Adrenal gland (tissue), 12 donors: Measurements from ENCODE around the gene CEP250. TPM values are rescaled to one million over a fixed set of nuclear protein-coding genes. Genes with fewer than 3 reads are reported as not detected.
"Not testable (repeated sequence)": the region's sequence is repeated elsewhere in the genome, so short reads cannot be mapped to it uniquely, and the experiment has no call there.

Source experiments
- DNase-seq, 7 donors: peaks; one replicate each; pipeline ENCODE4 v3.0.0-alpha.2; 2019 to 2020
- H3K27ac ChIP-seq, 5 donors: fragments of 200-600 bp; sonication (generic) in 4 of 5; 1 replicate in 3 of 5; 2 replicates in 2 of 5; pipeline versions ENCODE4 v1.5.1 to v1.8.0; 2016 to 2020; ENCODE audit warnings: mild to moderate bottlenecking in 1 of 5
- H3K27me3 ChIP-seq: fragments of 200-600 bp; 2 replicates; pipeline ENCODE4 v1.8.0; 2021
- H3K36me3 ChIP-seq, 2 donors: fragments of 200-600 bp; replicated peaks in 1 of 2; 1 replicate in 1 of 2; 2 replicates in 1 of 2; pipeline versions ENCODE4 v1.5.1 to v1.8.0; 2018 to 2022
- H3K4me1 ChIP-seq, 2 donors: fragments of 200-600 bp; replicated peaks in 1 of 2; 1 replicate in 1 of 2; 2 replicates in 1 of 2; pipeline versions ENCODE4 v1.5.1 to v1.8.0; 2018 to 2021
- H3K4me3 ChIP-seq, 4 donors: fragments of 200-600 bp; sonication (generic) in 3 of 4; one replicate each; pipeline ENCODE4 v1.5.1; 2016 to 2018
- H3K9me3 ChIP-seq, 3 donors: fragments of 200-600 bp; sonication (generic) in 1 of 3; replicated peaks in 1 of 3; 1 replicate in 2 of 3; 2 replicates in 1 of 3; pipeline versions ENCODE4 v1.5.1 to v1.8.0; 2016 to 2021
- POLR2A ChIP-seq, 2 donors: fragments of 450-650 bp; IDR thresholded peaks; one replicate each; pipeline ENCODE4 v1.6.1; 2017; ENCODE audit warnings: antibody characterized with exemption in 2 of 2, mild to moderate bottlenecking in 2 of 2, moderate library complexity in 1 of 2
- WGBS, 4 donors: extraction: QIAGEN DNeasy Blood & Tissue Kit in 2 of 4; methylation state at CpG; one replicate each; pipeline versions ENCODE4 v1.1.5 to v1.1.7; 2013 to 2017; 5-methylcytosine and 5-hydroxymethylcytosine counted together
- intact Hi-C, 2 donors: fragments of 100-400 bp; cut with DNase I; formaldehyde crosslinking; loops; one replicate each; pipeline versions ENCODE4 v1.14.1 to v1.15.0; 2022 to 2023
- polyA plus RNA-seq, 3 donors: library from polyadenylated mRNA; stranded (reverse); fragments of 200-250 nt in 2 of 3; fragments of 350-450 nt in 1 of 3; fragmentation: Illumina TruSeq in 1 of 3; extraction: RNeasy Lipid Tissue Mini Kit (QIAGEN cat#74804) in 1 of 3; gene quantifications; one replicate each; pipeline ENCODE4 v1.2.3, GENCODE V29; 2013 to 2014
- total RNA-seq, 9 donors: library from RNA; depleted of rRNA in 4 of 9; stranded (reverse); fragments of >200 nt in 4 of 9; fragments of 120-200 nt in 1 of 9; fragmentation: NEBNext Ultra II Directional in 1 of 9; extraction: Animal tissue kit (Norgen Biotek cat#: 25700) in 1 of 9; gene quantifications; one replicate each; pipeline versions ENCODE4 v1.1.0 to v1.2.4, GENCODE V29; 2013 to 2023
- TF ChIP-seq, protein P1 (sequence below), 6 experiments: fragments of 450-650 bp in 4 of 6; fragments of 200-600 bp in 2 of 6; sonication (generic) in 1 of 6; IDR thresholded peaks; 1 replicate in 5 of 6; 2 replicates in 1 of 6; pipeline versions ENCODE4 v1.5.1 to v1.8.0; 2016 to 2021; ENCODE audit warnings: antibody characterized with exemption in 6 of 6, mild to moderate bottlenecking in 2 of 6, moderate library complexity in 1 of 6
- donor health status: healthy with polysubstance abuse.
- donor health status: Bipolar disorder and iron deficiency.
- donor health status: DM: yes; HTN: yes; CAD: no.
- donor health status: DM: no; HTN: no; CAD: no.
- donor health status: DM: no; HTN: no; CAD: no.
- donor health status: DM: yes; HTN: yes; CAD: no.

Gene CEP250
- total and polyA plus RNA-seq, 12 donors = 12.6 to 49.8 (median 26.0) TPM

DNA sequence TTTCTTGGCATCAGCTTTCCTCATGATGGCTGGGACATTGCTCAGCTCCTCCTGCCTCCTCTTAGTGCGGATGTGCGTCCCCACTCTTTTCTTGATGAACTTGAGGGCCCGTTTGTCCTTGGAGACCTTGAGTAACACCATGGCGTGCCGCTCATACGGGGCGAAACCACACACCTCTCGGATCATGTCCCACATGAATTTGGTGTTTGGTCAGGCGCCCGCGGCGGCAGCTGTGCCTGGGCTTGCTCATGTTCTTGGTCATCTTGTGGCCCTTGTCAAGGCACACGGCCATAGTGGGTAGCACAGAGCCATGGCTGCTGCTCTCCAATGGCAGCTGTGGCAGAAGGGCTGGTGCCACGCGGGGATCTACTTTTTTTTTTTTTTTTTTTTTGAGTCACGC is 89.0 kb downstream of the CEP250 start:
- Histone ChIP-seq H3K27ac (no peak overlapping the region), H3K36me3 (peaks cover 0 to 38% of the 10 kb centered on the region in 2 donors), H3K9me3 (no peaks in the 10 kb centered on the region), H3K4me1 (peaks cover 0 to 16% of the 10 kb centered on the region in 2 donors), H3K4me3 (no peak overlapping the region), H3K27me3 (no peaks in the 10 kb centered on the region)
- no peak for DNase-seq
- TF ChIP-seq, protein P1, sequence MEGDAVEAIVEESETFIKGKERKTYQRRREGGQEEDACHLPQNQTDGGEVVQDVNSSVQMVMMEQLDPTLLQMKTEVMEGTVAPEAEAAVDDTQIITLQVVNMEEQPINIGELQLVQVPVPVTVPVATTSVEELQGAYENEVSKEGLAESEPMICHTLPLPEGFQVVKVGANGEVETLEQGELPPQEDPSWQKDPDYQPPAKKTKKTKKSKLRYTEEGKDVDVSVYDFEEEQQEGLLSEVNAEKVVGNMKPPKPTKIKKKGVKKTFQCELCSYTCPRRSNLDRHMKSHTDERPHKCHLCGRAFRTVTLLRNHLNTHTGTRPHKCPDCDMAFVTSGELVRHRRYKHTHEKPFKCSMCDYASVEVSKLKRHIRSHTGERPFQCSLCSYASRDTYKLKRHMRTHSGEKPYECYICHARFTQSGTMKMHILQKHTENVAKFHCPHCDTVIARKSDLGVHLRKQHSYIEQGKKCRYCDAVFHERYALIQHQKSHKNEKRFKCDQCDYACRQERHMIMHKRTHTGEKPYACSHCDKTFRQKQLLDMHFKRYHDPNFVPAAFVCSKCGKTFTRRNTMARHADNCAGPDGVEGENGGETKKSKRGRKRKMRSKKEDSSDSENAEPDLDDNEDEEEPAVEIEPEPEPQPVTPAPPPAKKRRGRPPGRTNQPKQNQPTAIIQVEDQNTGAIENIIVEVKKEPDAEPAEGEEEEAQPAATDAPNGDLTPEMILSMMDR (IDR thresholded peaks at IDR 0.05) = no peak
- TF ChIP-seq POLR2A (IDR thresholded peaks at IDR 0.05) = no peak
- 89 to 97% (median 95%) methylated on average over 15 to 16 of the region's 16 CpGs for WGBS, 4 donors
- intact Hi-C loops = no loop called here

DNA sequence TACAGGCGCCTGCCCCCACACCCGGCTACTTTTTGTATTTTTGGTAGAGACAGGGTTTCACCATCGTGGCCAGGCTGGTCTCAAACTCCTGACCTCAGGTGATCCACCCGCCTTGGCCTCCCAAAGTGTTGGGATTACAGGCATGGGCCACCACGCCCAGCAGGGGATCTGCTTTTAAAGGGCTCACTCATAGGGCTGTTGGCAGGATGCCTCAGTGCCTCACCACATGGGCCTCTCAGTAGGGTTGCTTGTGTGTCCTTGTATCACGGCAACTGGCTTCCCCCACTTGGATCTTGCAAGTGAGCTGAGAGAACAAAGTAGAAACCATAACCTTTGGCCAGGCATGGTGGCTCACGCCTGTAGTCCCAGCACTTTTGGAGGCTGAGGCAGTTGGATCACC is 89.5 kb downstream of the CEP250 start:
- H3K27ac ChIP-seq, DNase-seq, intact Hi-C loops, H3K4me3 ChIP-seq, H3K9me3 ChIP-seq, H3K27me3 ChIP-seq: not testable (repeated sequence)
- peaks cover 0 to 16% of the 10 kb centered on the region in 2 donors for H3K4me1 ChIP-seq
- 77 to 95% (median 91%) methylated on average over 4 to 7 of the region's 7 CpGs for WGBS, 4 donors
- H3K36me3 ChIP-seq = peaks cover 0 to 43% of the 10 kb centered on the region in 2 donors

DNA sequence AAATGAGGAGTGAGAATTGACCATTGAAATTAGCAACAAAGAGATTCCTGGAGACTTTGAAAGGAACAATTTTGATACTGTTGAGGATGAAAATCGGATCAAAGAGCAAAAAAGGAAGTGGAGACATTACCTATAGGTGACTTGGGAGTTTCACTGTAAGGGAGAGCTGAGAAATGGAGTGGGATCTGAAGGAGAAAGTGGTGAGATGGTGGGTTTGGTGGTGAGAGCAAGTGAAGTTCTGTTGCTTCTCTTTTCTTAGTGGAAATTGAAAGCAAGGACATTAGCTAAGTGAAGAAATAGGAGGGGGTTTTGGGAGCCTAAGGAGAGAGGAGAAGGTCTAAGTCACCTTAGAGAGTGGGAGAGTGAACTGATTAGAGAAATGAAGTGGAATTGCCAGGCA is 90.7 kb downstream of the CEP250 start:
- no peak for TF ChIP-seq POLR2A (IDR thresholded peaks at IDR 0.05)
- TF ChIP-seq, protein P1 (IDR thresholded peaks at IDR 0.05) = no peak
- Histone ChIP-seq H3K4me1 (peaks cover 0 to 16% of the 10 kb centered on the region in 2 donors), H3K27ac (no peak overlapping the region), H3K4me3 (no peak overlapping the region), H3K9me3 (no peaks in the 10 kb centered on the region), H3K27me3 (no peaks in the 10 kb centered on the region), H3K36me3 (peaks cover 0 to 54% of the 10 kb centered on the region in 2 donors)
- 70 to 89% (median 82%) methylated on average over 1 of the region's 1 CpG for WGBS, 4 donors
- DNase-seq = no peak
- intact Hi-C loops = no loop called here

DNA sequence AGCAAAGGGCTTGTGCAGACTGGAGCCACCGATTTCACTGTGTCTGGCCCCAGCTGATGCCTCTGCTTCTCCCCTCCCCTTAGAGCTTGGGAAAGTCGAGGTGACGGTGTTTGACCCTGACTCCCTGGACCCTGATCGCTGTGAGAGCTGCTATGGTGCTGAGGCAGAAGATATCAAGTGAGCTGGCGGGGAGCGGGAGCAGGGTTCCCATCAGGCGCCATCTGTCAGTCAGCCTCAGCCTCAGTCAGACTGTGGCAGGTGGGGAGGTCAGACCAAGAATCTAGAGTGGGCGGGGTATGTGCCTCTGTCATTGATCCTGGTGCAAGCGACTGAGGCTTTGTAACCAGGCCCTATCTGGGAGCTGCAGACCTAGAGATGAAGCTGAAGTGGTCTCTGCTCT is 91.9 kb downstream of the CEP250 start:
- Histone ChIP-seq H3K4me1 (peaks cover 0 to 9% of the 10 kb centered on the region in 2 donors), H3K36me3 (peaks cover 0 to 65% of the 10 kb centered on the region in 2 donors), H3K27me3 (no peaks in the 10 kb centered on the region), H3K9me3 (no peaks in the 10 kb centered on the region), H3K27ac (no peak overlapping the region), H3K4me3 (no peak overlapping the region)
- intact Hi-C loops = no loop called here
- no peak for DNase-seq
- 77 to 87% (median 83%) methylated on average over 3 to 9 of the region's 9 CpGs for WGBS, 4 donors
- TF ChIP-seq POLR2A (IDR thresholded peaks at IDR 0.05) = no peak
- TF ChIP-seq, protein P1 (IDR thresholded peaks at IDR 0.05) = no peak

DNA sequence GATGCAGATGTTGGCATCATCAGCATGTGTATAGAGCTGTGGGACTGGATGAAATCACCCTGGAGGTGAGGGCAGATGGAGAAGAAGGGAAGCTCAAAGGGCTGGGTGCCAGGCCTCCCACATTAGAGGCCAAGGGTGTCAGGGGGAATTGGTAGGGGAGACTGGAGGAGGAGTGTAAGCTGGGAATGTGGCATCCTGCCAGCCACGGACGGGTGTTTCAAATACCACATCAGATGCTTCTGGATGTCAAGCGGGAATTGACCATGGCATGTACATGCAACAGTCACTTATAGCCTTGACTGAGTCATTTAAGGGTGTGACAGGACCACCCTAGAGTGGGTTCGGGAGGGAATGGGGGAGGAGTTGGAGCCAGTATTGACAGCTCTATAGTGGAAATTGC is 96.1 kb downstream of the CEP250 start:
- H3K27ac ChIP-seq = no peak overlapping the region
- no peaks in the 10 kb centered on the region for H3K9me3 ChIP-seq
- TF ChIP-seq POLR2A (IDR thresholded peaks at IDR 0.05) = no peak
- H3K36me3 ChIP-seq = peaks cover 0 to 79% of the 10 kb centered on the region in 2 donors
- peaks cover 11% of the 10 kb centered on the region in 2 donors for H3K4me1 ChIP-seq
- DNase-seq = no peak
- 76 to 89% (median 86%) methylated on average over 4 of the region's 4 CpGs for WGBS, 4 donors
- H3K4me3 ChIP-seq = no peak overlapping the region
- intact Hi-C loops = no loop called here
- H3K27me3 ChIP-seq = no peaks in the 10 kb centered on the region
